Fibroblast of pulmonary artery (primary cell): Measurements from ENCODE around the gene OTOP2.
A peak's percentile ranks its signal among the peaks of the same experiment; 100 is the strongest.
"Not testable (repeated sequence)": the region's sequence is repeated elsewhere in the genome, so short reads cannot be mapped to it uniquely, and the experiment has no call there.

Source experiments
- DNase-seq: peaks from one replicate; pipeline ENCODE4 v3.0.0-alpha.2; 2010; ENCODE audit warnings: low read depth
- H3K4me3 ChIP-seq: replicated peaks from 2 replicates; pipeline ENCODE4 v1.5.1; 2011; ENCODE audit warnings: low read depth, mild to moderate bottlenecking, control low read depth, low read length, moderate library complexity
- CTCF ChIP-seq: IDR thresholded peaks from 2 replicates; pipeline ENCODE4 v1.5.1; 2011; ENCODE audit warnings: mild to moderate bottlenecking, control low read depth, low read length, inconsistent platforms; ENCODE audit errors: missing control alignments

The OTOP2 gene

GRCh38 chr17:74961657-74962350 lies 37.7 kb downstream of the OTOP2 start:
- peak; percentile 90 for DNase-seq
- TF ChIP-seq CTCF: peak; percentile 65
- H3K4me3 ChIP-seq: no peak overlapping the region

- no peak for DNase-seq
- no peak overlapping the region for H3K4me3 ChIP-seq
- no peak for TF ChIP-seq CTCF
Observed at GRCh38 chr17:74962622-74963394, 38.7 kb downstream of the OTOP2 start.

GRCh38 chr17:74963656-74964055 lies 39.6 kb downstream of the OTOP2 start:
- no peak for DNase-seq
- peak; percentile 22 for TF ChIP-seq CTCF
- H3K4me3 ChIP-seq: no peak overlapping the region

- DNase-seq: no peak
- no peak overlapping the region for H3K4me3 ChIP-seq
- TF ChIP-seq CTCF: no peak
Observed at GRCh38 chr17:74964246-74964761, 40.2 kb downstream of the OTOP2 start.

- no peak overlapping the region for H3K4me3 ChIP-seq
- DNase-seq: no peak
- TF ChIP-seq CTCF: no peak
Observed at GRCh38 chr17:74964988-74965622, 41.0 kb downstream of the OTOP2 start.

GRCh38 chr17:74968361-74968780 lies 44.3 kb downstream of the OTOP2 start:
- DNase-seq: no peak
- no peak for TF ChIP-seq CTCF
- H3K4me3 ChIP-seq: no peak overlapping the region

GRCh38 chr17:74969501-74969900 lies 45.4 kb downstream of the OTOP2 start:
- H3K4me3 ChIP-seq, DNase-seq: not testable (repeated sequence)
